NB4 (cell line): ENCODE data around the gene PRPF19.

Source experiments
- CTCF ChIP-seq: IDR thresholded peaks from one replicate; pipeline ENCODE4 v1.5.1; 2012; ENCODE audit warnings: low read depth, low read length
- MAX ChIP-seq: IDR thresholded peaks from 2 replicates; pipeline ENCODE4 v1.6.1; 2011; ENCODE audit warnings: low read depth, low read length
- MYC ChIP-seq: IDR thresholded peaks from 2 replicates; pipeline ENCODE4 v1.6.1; 2011; ENCODE audit warnings: low read depth, low read length
- POLR2A ChIP-seq: IDR thresholded peaks from 2 replicates; pipeline ENCODE4 v1.6.1; 2011; ENCODE audit warnings: mild to moderate bottlenecking; ENCODE audit not compliant: insufficient read length; ENCODE audit errors: extremely low read depth

- TF ChIP-seq MYC (no peak), CTCF (no peak), POLR2A (no peak), MAX (no peak)
Observed at GRCh38 chr11:60908803-60909202, 2.4 kb upstream of the PRPF19 start.
